Epithelial cell of esophagus (primary cell): ENCODE results near the gene FNDC3B.

Experiments
- DNase-seq: peaks from one replicate; pipeline ENCODE4 v3.0.0; 2010; ENCODE audit warnings: low read depth
- H3K4me3 ChIP-seq: 2 replicates; pipeline ENCODE4 v1.5.1; 2011; ENCODE audit warnings: mild to moderate bottlenecking, low read length, control low read depth
- TF ChIP-seq, protein P1 (sequence below): IDR thresholded peaks from 2 replicates; pipeline ENCODE4 v1.5.1; 2011; ENCODE audit warnings: low read depth, mild to moderate bottlenecking, low read length, control low read depth, inconsistent platforms; ENCODE audit not compliant: insufficient read depth; ENCODE audit errors: missing control alignments

Gene FNDC3B

DNA sequence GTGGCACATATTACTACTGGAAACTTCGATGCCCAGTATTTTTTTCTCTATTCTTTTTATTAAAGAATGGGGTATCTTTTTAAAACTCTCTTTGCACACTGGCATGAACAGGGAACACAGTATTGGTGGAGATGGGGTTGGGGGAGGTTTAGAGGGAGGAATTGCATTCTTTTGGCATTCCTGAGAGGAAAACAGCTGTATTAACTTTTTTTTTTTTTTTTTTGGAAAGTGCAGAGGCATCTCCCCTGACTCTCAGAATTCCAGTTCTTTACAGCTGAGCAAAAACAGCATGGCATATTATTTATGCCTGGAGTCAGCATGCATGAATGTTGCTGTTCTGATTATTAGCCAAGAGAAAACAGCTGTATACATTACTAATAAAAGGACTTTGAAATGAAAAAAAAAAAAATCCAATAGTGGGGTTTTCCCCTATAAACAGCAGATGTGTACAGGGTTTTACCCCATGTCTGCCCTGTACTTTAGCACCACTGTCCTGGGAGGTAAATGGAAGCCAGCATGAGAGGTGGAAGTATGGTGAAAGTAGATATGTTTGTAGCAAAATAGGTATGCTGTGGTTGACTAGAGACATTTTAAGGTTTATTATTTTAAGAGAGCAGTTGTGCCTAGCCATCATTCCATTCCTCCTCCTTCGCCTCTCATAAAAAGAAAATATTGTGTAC lies 132.2 kb downstream of the FNDC3B start:
- no peak for DNase-seq
- TF ChIP-seq, protein P1, sequence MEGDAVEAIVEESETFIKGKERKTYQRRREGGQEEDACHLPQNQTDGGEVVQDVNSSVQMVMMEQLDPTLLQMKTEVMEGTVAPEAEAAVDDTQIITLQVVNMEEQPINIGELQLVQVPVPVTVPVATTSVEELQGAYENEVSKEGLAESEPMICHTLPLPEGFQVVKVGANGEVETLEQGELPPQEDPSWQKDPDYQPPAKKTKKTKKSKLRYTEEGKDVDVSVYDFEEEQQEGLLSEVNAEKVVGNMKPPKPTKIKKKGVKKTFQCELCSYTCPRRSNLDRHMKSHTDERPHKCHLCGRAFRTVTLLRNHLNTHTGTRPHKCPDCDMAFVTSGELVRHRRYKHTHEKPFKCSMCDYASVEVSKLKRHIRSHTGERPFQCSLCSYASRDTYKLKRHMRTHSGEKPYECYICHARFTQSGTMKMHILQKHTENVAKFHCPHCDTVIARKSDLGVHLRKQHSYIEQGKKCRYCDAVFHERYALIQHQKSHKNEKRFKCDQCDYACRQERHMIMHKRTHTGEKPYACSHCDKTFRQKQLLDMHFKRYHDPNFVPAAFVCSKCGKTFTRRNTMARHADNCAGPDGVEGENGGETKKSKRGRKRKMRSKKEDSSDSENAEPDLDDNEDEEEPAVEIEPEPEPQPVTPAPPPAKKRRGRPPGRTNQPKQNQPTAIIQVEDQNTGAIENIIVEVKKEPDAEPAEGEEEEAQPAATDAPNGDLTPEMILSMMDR, result no peak
- no peak overlapping the region for H3K4me3 ChIP-seq

DNA sequence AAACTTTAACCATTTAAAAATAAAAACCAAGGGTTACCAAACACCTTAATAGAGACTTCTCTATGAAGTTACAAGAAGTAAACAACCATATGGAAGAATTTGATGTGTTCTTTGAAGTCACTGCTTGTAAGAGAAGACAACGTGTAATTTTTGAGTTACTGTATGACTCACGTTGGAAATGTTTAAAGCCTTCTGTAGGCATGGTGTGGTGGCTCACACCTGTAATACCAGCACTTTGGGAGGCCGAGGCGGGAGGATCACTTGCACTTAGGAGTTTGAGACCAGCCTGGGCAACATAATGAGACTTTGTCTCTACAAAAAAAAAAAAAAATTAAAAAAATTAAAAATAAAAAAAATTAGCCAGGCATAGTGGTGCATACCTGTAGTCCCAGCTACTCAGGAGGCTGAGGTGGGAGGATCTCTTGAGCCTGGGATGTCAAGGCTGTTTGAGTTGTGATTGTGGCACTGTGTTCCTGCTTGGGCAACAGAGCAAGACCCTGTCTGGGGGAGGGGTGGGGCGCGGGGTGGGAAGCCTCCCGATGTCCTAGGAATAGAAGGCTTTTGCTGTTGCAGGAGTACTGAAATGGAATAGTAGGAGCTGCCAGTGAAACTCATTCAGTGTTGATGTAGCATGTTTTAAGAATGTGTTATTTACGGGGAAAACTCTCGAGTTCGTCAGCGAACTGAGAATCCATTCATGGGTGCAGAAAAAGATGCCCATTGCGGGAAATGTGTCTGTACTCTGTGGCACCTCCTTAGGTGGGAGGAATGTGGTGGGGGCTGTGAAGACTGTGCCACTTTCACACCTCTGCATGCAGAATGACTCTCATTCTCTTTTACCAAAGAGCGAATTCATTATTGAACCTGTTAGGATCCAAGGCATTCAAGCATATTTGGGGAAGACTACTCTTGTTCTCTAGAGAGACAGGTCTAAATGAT lies 134.2 kb downstream of the FNDC3B start:
- TF ChIP-seq, protein P1, result no peak
- no peak for DNase-seq
- no peak overlapping the region for H3K4me3 ChIP-seq

DNA sequence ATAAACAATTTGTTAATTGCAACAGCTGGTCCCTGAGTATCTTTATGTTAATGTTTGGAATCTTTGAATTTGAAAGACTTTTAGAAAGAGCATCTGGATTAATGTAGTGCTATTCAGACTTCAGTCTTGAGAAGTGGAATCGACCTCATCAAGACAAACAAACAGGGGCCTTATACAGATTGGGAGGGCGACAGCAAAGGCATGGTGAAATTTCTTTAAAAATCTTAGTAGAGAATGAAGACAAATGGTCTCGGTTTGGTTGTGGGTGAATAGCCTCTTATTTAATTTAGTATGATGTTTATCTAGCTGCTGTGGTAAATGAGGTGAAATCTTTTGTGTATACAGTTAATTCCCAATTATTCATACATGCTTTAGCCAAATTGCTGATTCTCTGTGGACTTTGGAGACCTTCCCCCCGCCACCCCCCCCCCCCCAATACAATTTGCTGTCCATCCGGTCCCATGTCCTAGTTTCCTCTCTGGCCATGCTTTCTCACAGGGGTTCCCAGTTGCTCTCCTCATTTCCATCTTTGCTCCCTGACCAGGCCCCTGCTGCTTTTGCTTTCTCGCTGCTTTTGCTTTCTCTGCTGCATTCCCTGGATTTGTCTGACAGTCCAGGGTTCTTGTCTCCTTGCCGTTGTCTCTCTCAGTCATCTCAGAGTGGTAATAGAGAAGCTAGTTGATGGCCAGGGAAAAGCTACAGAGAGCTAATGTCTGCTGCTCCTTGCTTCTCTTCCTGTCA lies 135.3 kb downstream of the FNDC3B start:
- TF ChIP-seq, protein P1, result no peak
- no peak overlapping the region for H3K4me3 ChIP-seq
- no peak for DNase-seq

DNA sequence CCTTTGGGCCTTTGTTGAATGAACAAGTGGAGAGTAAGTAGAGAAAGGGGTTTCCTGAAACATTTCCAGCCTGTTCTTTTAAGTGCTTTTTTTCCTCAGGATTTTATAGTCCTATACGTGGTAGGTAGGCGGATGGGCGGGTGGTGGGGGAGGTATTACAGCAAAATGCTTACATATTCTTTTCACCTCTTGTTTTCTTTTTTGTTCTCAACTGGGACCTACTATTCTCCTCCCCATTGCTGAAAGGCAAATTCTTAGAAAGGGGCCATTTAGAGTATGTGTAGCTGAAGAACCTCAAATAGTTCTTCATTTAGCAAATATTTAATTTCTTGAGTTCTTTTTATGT lies 135.8 kb downstream of the FNDC3B start:
- TF ChIP-seq, protein P1, result no peak
- H3K4me3 ChIP-seq, result no peak overlapping the region
- DNase-seq, result no peak

GRCh38 chr3:172176061-172176770 lies 136.8 kb downstream of the FNDC3B start:
- no peak overlapping the region for H3K4me3 ChIP-seq
- no peak for DNase-seq
- TF ChIP-seq, protein P1, result no peak

DNA sequence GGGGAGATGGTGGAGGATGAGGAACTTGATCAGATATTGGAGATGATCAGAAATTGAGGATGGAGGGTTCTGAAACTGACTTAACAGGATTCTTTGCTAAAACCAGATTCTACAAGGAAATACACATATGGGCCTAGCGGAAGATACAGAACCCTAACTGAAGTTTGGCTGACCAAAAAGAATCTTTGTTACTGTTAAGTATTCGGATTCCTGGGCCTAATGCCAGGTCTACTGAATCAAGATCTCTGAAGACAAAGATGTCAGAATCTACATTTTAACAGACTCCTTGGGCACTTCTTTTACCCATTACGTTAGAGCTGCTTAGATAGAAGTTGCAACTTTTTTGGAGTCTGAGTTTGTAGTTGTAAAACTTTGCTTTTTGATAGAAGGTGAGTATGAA lies 137.7 kb downstream of the FNDC3B start:
- DNase-seq, result no peak

More for the DNA sequence above, 137.7 kb downstream of the FNDC3B start:
- H3K4me3 ChIP-seq, result no peak overlapping the region
- TF ChIP-seq, protein P1, result no peak
